ENCODE results near the gene KLHL17.

KLHL17 gene

DNA sequence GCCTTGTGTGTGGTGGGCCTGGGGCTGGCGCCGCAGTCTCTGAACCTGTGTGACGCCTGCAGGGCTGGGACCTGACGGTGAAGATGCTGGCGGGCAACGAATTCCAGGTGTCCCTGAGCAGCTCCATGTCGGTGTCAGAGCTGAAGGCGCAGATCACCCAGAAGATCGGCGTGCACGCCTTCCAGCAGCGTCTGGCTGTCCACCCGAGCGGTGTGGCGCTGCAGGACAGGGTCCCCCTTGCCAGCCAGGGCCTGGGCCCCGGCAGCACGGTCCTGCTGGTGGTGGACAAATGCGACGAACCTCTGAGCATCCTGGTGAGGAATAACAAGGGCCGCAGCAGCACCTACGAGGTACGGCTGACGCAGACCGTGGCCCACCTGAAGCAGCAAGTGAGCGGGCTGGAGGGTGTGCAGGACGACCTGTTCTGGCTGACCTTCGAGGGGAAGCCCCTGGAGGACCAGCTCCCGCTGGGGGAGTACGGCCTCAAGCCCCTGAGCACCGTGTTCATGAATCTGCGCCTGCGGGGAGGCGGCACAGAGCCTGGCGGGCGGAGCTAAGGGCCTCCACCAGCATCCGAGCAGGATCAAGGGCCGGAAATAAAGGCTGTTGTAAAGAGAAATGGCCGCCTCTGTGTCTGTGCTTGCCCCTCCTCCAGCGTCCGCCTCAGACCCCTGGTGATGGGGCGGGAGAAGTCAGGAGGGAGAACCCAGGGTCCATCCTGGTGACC lies 53.7 kb downstream of the KLHL17 start:
- no peak for DNase-seq (ENCODE audit: extremely low read depth in 1 of 2, low read depth in 1 of 2)

DNA sequence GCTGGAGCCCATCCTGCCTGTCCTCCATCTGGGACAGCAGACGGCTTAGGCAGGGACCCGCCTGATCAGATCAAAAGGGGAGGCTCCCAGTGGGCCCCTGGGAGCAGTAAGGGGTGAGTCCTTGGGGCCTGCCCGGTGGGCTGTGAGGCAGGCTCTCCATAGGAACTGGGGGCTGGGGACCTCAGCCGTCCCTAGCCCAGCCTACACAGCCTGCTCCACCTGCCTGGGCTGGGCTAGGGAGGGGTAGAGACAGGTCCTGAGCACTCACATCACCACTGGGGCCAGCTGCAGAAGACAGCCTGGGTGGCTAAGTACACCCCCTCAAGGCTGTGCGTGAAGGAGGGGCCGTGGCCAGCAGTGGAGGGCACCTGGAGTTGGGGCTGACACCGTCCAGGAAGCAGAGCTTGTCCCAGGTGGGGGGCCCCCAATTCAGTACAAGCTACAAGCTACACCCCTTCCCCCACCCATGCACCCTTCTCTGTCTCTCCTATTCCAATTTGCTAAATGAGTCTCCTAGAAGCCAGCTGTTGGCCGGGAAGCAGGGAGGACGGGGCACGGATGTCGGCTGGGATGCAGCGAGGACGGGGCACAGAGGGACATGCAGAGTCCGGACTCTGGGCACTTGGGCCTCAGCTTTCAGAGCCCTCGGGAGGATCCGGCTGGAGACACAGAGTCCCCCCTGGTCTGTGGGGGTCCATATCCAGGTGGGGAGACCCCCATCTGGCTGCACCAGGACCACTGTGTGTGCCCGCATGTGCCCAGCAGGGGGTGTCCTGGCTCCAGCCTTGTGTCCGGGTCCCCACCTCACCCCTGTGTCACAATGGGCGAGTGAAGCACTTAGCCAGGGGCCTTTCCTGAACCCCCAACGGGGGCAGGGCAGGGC lies 54.7 kb downstream of the KLHL17 start:
- no peak for DNase-seq (ENCODE audit: extremely low read depth in 1 of 2, low read depth in 1 of 2)

Data from activated CD8-positive, alpha-beta memory T cell treated with anti-CD3 and anti-CD28 coated beads for 1 hour (primary cell).